GM12801 (cell line): ENCODE results near the gene MORC4.

Experiments
- CTCF ChIP-seq: IDR thresholded peaks from one replicate; pipeline ENCODE4 v1.5.1; 2011; ENCODE audit warnings: control low read depth; ENCODE audit not compliant: insufficient read length; ENCODE audit errors: extremely low read depth

The MORC4 gene

GRCh38 chrX:106952538-106952937 lies 47.5 kb downstream of the MORC4 start:
- TF ChIP-seq CTCF, result no peak

GRCh38 chrX:106952089-106952488 lies 47.9 kb downstream of the MORC4 start:
- no peak for TF ChIP-seq CTCF

GRCh38 chrX:106951230-106951629 lies 48.8 kb downstream of the MORC4 start:
- TF ChIP-seq CTCF, result no peak

GRCh38 chrX:106950381-106950780 lies 49.6 kb downstream of the MORC4 start:
- no peak for TF ChIP-seq CTCF

- no peak for TF ChIP-seq CTCF
These were observed 50.6 kb downstream of the MORC4 start for GRCh38 chrX:106949366-106949765.

- no peak for TF ChIP-seq CTCF
These were observed 51.4 kb downstream of the MORC4 start for GRCh38 chrX:106948641-106949040.

- TF ChIP-seq CTCF, result no peak
These were observed 53.5 kb downstream of the MORC4 start for GRCh38 chrX:106946464-106946863.

- TF ChIP-seq CTCF, result no peak
These were observed 59.9 kb downstream of the MORC4 start for GRCh38 chrX:106940068-106940467.
